OCI-LY7 (cell line): ENCODE data around the gene FAM200B. TPM values are rescaled to one million over a fixed set of nuclear protein-coding genes. Genes with fewer than 3 reads are reported as not detected.

ENCODE experiments used
- BruUV-seq: library from RNA; stranded (reverse); fragments of 400-500 nt; replicated peaks from 2 replicates; lab custom pipeline; 2021; lab: Mats Ljungman, UMichigan
- CTCF ChIA-PET: fragments of 300-600 bp; sonication (Branson Sonifier 250); formaldehyde crosslinking; loops from one replicate; lab custom pipeline; 2022; ENCODE audit warnings: antibody characterized with exemption; ENCODE audit not compliant: unreplicated experiment; lab: Charles Lee
- POLR2A ChIA-PET: fragments of 300-600 bp; sonication (Branson Sonifier 250); formaldehyde crosslinking; loops from one replicate; lab custom pipeline; 2022; ENCODE audit warnings: antibody characterized with exemption; lab: Charles Lee
- DNase-seq: peaks from one replicate; pipeline ENCODE4 v3.0.0-alpha.2; 2015; ENCODE audit warnings: low spot score
- H2AFZ ChIP-seq: fragments of 200-600 bp; sonication (generic), shearing (Covaris generic); 2 replicates; pipeline ENCODE4 v1.6.1; 2014; ENCODE audit warnings: mild to moderate bottlenecking, antibody characterized with exemption, low read length, moderate library complexity
- H3K27ac ChIP-seq: fragments of 200-600 bp; sonication (generic); 2 replicates; pipeline ENCODE4 v1.5.1; 2014; ENCODE audit warnings: mixed run types, low read depth, mild to moderate bottlenecking, moderate library complexity, low read length, inconsistent platforms; ENCODE audit not compliant: poor library complexity, severe bottlenecking
- H3K36me3 ChIP-seq: fragments of 200-600 bp; sonication (generic); 2 replicates; pipeline ENCODE4 v1.6.1; 2014; ENCODE audit warnings: mild to moderate bottlenecking, antibody characterized with exemption, low read length, moderate library complexity, mixed read lengths; ENCODE audit not compliant: insufficient read depth
- H3K4me1 ChIP-seq: fragments of 200-600 bp; sonication (generic); 2 replicates; pipeline ENCODE4 v1.5.1; 2014; ENCODE audit warnings: mild to moderate bottlenecking, low read length; ENCODE audit not compliant: insufficient read depth, poor library complexity, severe bottlenecking
- H3K4me2 ChIP-seq: fragments of 200-600 bp; sonication (generic); 2 replicates; pipeline ENCODE4 v1.6.1; 2014; ENCODE audit warnings: mild to moderate bottlenecking, low read length
- H3K4me3 ChIP-seq: fragments of 200-600 bp; sonication (generic); 2 replicates; pipeline ENCODE4 v1.5.1; 2014; ENCODE audit warnings: mild to moderate bottlenecking, low read depth, low read length; ENCODE audit not compliant: poor library complexity, severe bottlenecking
- H3K79me2 ChIP-seq: fragments of 200-600 bp; sonication (generic); 2 replicates; pipeline ENCODE4 v1.6.1; 2016; ENCODE audit warnings: low read depth, mild to moderate bottlenecking, low read length, moderate library complexity, mixed read lengths; ENCODE audit not compliant: insufficient read depth
- H3K9me2 ChIP-seq: fragments of 200-600 bp; sonication (generic); 2 replicates; pipeline ENCODE4 v1.6.1; 2016; ENCODE audit warnings: mild to moderate bottlenecking, low read length, mixed read lengths; ENCODE audit not compliant: insufficient read depth
- H3K9me3 ChIP-seq: fragments of 200-600 bp; sonication (generic); 2 replicates; pipeline ENCODE4 v1.6.1; 2014; ENCODE audit warnings: mild to moderate bottlenecking, mixed run types, low read length, mixed read lengths
- H4K20me1 ChIP-seq: fragments of 200-600 bp; sonication (generic); 2 replicates; pipeline ENCODE4 v1.6.1; 2014; ENCODE audit warnings: mild to moderate bottlenecking, antibody characterized with exemption, low read length, moderate library complexity, mixed read lengths; ENCODE audit not compliant: insufficient read depth
- CTCF ChIP-seq: fragments of 200-600 bp; sonication (generic); conservative IDR thresholded peaks from 2 replicates; pipeline ENCODE4 v1.5.1; 2014; ENCODE audit warnings: mild to moderate bottlenecking, antibody characterized with exemption, low read length, moderate library complexity, mixed read lengths
- EZH2phosphoT487 ChIP-seq: fragments of 200-600 bp; sonication (generic); IDR thresholded peaks from 2 replicates; pipeline ENCODE4 v1.6.1; 2018; ENCODE audit warnings: low read depth, borderline replicate concordance, mild to moderate bottlenecking, mixed run types, antibody characterized with exemption, low read length, moderate library complexity, mixed read lengths
- intact Hi-C: fragments of 100-400 bp; cut with micrococcal nuclease; formaldehyde crosslinking; loops from one replicate; pipeline ENCODE4 v1.10.0; 2022; ENCODE audit not compliant: unreplicated experiment
- total RNA-seq, 2 experiments: library from RNA; depleted of rRNA in 1 of 2; stranded (reverse); fragments of >200 nt in 1 of 2; shearing (Covaris generic) in 1 of 2; gene quantifications; 2 replicates each; pipeline ENCODE4 v1.2.3, GENCODE V29; 2014 to 2022

FAM200B gene
- total RNA-seq, 2 experiments from 2014 or later = 11.5 to 25.0 TPM

- TF ChIP-seq CTCF (no peak), EZH2phosphoT487 (no peak)
- H4K20me1 ChIP-seq = no peaks in the 10 kb centered on the region; the same call in 1 of the 2 replicates
- no TSS peak for BruUV-seq
- H3K9me3 ChIP-seq = no peaks in the 10 kb centered on the region
- no peak for DNase-seq
- H3K27ac ChIP-seq = no peak overlapping the region
- H3K4me2 ChIP-seq = no peak overlapping the region
- peaks cover 14% of the 10 kb centered on the region; the same call in 1 of the 2 replicates for H3K36me3 ChIP-seq
- POLR2A ChIA-PET = interaction anchor here (0.7 to 7.1 kb wide), 5 partner anchors 9 to 24 kb away, joined by 3 to 67 read pairs (median 15); partner anchors contain the start of gene FAM200B
- H3K9me2 ChIP-seq = no peaks in the 10 kb centered on the region
- no peak overlapping the region for H2AFZ ChIP-seq
- peaks cover 23% of the 10 kb centered on the region for H3K79me2 ChIP-seq
- intact Hi-C loops = loop anchor here (10.0 kb wide), 1 partner anchor 567 kb away; the partner anchor contains the start of gene TAPT1
- CTCF ChIA-PET = interaction anchor here (1.1 kb wide), 1 partner anchor 15 kb away, joined by 3 read pairs; no protein-coding TSS in a partner anchor
- H3K4me1 ChIP-seq = peaks cover 28% of the 10 kb centered on the region
- no peak overlapping the region for H3K4me3 ChIP-seq
These were observed 24.3 kb upstream of the FAM200B start for GRCh38 chr4:15657366-15657765.

- ChIA-PET POLR2A (interaction anchor here (1.9 to 5.2 kb wide), 2 partner anchors 15 to 24 kb away, joined by 5 to 67 read pairs; partner anchors contain the start of gene FAM200B), CTCF (no interaction called here)
- no TSS peak for BruUV-seq
- peaks cover 14% of the 10 kb centered on the region for H3K79me2 ChIP-seq
- H2AFZ ChIP-seq = no peak overlapping the region
- no peak for DNase-seq
- peaks cover 21% of the 10 kb centered on the region for H3K4me1 ChIP-seq
- no peak overlapping the region for H3K27ac ChIP-seq
- H3K9me3 ChIP-seq = no peaks in the 10 kb centered on the region
- H3K4me3 ChIP-seq = no peak overlapping the region
- intact Hi-C loops = loop anchor here (10.0 kb wide), 1 partner anchor 567 kb away; the partner anchor contains the start of gene TAPT1
- peaks cover 14% of the 10 kb centered on the region; the same call in 1 of the 2 replicates for H3K36me3 ChIP-seq
- no peak overlapping the region for H3K4me2 ChIP-seq
- no peaks in the 10 kb centered on the region for H4K20me1 ChIP-seq
- TF ChIP-seq EZH2phosphoT487 (no peak), CTCF (no peak)
- H3K9me2 ChIP-seq = no peaks in the 10 kb centered on the region
These were observed 23.4 kb upstream of the FAM200B start for GRCh38 chr4:15658136-15658770.

- Histone ChIP-seq H3K9me2 (no peaks in the 10 kb centered on the region), H3K4me3 (no peak overlapping the region), H3K79me2 (peaks cover 9% of the 10 kb centered on the region), H3K36me3 (peaks cover 14% of the 10 kb centered on the region; the same call in 1 of the 2 replicates), H3K27ac (no peak overlapping the region), H3K9me3 (no peaks in the 10 kb centered on the region), H3K4me1 (peaks cover 21% of the 10 kb centered on the region), H2AFZ (no peak overlapping the region), H4K20me1 (no peaks in the 10 kb centered on the region), H3K4me2 (no peak overlapping the region)
- DNase-seq = no peak
- intact Hi-C loops = loop anchor here (10.0 kb wide), 1 partner anchor 566 kb away; the partner anchor contains the start of gene TAPT1
- ChIA-PET CTCF (no interaction called here), POLR2A (interaction anchor here (0.5 to 1.9 kb wide), 4 partner anchors 21 to 149 kb away, joined by 3 to 5 read pairs (median 4); partner anchors contain the start of gene FAM200B)
- TF ChIP-seq CTCF (no peak), EZH2phosphoT487 (no peak)
- no TSS peak for BruUV-seq
These were observed 22.8 kb upstream of the FAM200B start for GRCh38 chr4:15658781-15659180.
